HepG2 (cell line): Measurements from ENCODE around the gene CHD9NB. TPM values are rescaled to one million over a fixed set of nuclear protein-coding genes. Genes with fewer than 3 reads are reported as not detected.

Experiments
- ARID3A ChIP-seq: IDR thresholded peaks from 2 replicates; pipeline ENCODE4 v1.6.1; 2012; ENCODE audit warnings: low read depth, low read length, improper control_type of control experiment
- CCDC6 ChIP-seq: sonication (generic); formaldehyde crosslinking; IDR thresholded peaks from 2 replicates; pipeline ENCODE4 v1.8.1; 2022; ENCODE audit warnings: mild to moderate bottlenecking, missing genetic modification reagents, moderate library complexity
- CEBPB ChIP-seq: IDR thresholded peaks from 2 replicates; pipeline ENCODE4 v1.6.1; 2011; ENCODE audit warnings: low read depth, low read length, improper control_type of control experiment, borderline replicate concordance
- EED ChIP-seq: sonication (generic); formaldehyde crosslinking; IDR thresholded peaks from 2 replicates; pipeline ENCODE4 v1.5.0; 2020; ENCODE audit warnings: mild to moderate bottlenecking, missing genetic modification reagents
- GMEB2 ChIP-seq: IDR thresholded peaks from 2 replicates; pipeline ENCODE4 v1.6.1; 2016; ENCODE audit warnings: missing biosample characterization, missing genetic modification reagents, low read depth
- KAT8 ChIP-seq: IDR thresholded peaks from 2 replicates; pipeline ENCODE4 v1.6.1; 2016; ENCODE audit warnings: missing genetic modification reagents, missing compliant biosample characterization
- KLF16 ChIP-seq, 2 experiments: sonication (generic) in 1 of 2; formaldehyde crosslinking in 1 of 2; IDR thresholded peaks; 2 replicates each; pipeline versions ENCODE4 v1.6.1 to v1.8.0; 2016 to 2023; ENCODE audit warnings: missing genetic modification reagents in 2 of 2, missing compliant biosample characterization in 1 of 2
- MIXL1 ChIP-seq: IDR thresholded peaks from 2 replicates; pipeline ENCODE4 v1.6.1; 2016
- MXD3 ChIP-seq: IDR thresholded peaks from 2 replicates; pipeline ENCODE4 v1.6.1; 2016; ENCODE audit warnings: mild to moderate bottlenecking, missing biosample characterization, missing genetic modification reagents
- NFE2L1 ChIP-seq: sonication (generic); formaldehyde crosslinking; IDR thresholded peaks from 2 replicates; pipeline ENCODE4 v1.4.0; 2020; ENCODE audit warnings: missing genetic modification reagents, mild to moderate bottlenecking, borderline replicate concordance
- ZBTB46 ChIP-seq: sonication (generic); formaldehyde crosslinking; IDR thresholded peaks from 2 replicates; pipeline ENCODE4 v1.4.0; 2020; ENCODE audit warnings: mild to moderate bottlenecking, missing genetic modification reagents, borderline replicate concordance
- ZNF33B ChIP-seq: sonication (generic); formaldehyde crosslinking; IDR thresholded peaks from 2 replicates; pipeline ENCODE4 v1.5.1; 2020; ENCODE audit warnings: mild to moderate bottlenecking, missing genetic modification reagents
- ZNF547 ChIP-seq: sonication (generic); formaldehyde crosslinking; IDR thresholded peaks from 2 replicates; pipeline ENCODE4 v1.5.1; 2020; ENCODE audit warnings: mild to moderate bottlenecking, missing genetic modification reagents
- polyA plus RNA-seq, 8 experiments: library from polyadenylated mRNA; depleted of rRNA in 3 of 8; stranded (reverse) in 7 of 8; unstranded in 1 of 8; fragments of >200 nt; fragmentation: Illumina TruSeq in 4 of 8; extraction: Trizol in 4 of 8; gene quantifications; 2 replicates each; pipeline versions ENCODE4 v1.2.1 to v1.2.3, GENCODE V29; 2011 to 2016; ENCODE audit warnings: low read depth in 4 of 8, missing spikeins in 1 of 8, mixed read lengths in 1 of 8; ENCODE audit not compliant: insufficient read depth in 1 of 8
- total RNA-seq, 5 experiments: library from RNA; depleted of rRNA; stranded (reverse); fragments of >200 nt; fragmentation: Illumina TruSeq; extraction: Trizol; gene quantifications; 2 replicates each; pipeline ENCODE4 v1.2.3, GENCODE V29; 2016; ENCODE audit warnings: low read depth in 1 of 5
- TF ChIP-seq, protein P1 (sequence below), 2 experiments: IDR thresholded peaks; 2 replicates each; pipeline ENCODE4 v1.6.1; 2011 to 2012; ENCODE audit warnings: low read length in 2 of 2, borderline replicate concordance in 1 of 2, low read depth in 1 of 2, mild to moderate bottlenecking in 1 of 2, moderate library complexity in 1 of 2
- TF ChIP-seq, protein P2 (sequence below): sonication (generic); formaldehyde crosslinking; IDR thresholded peaks from 2 replicates; pipeline ENCODE4 v1.9.0; 2021; ENCODE audit warnings: missing genetic modification reagents, borderline replicate concordance

Gene CHD9NB
- total and polyA plus RNA-seq, 2 of the 13 experiments (the other 11 are each of a cell fraction or from before 2014, with no cell fraction given) = 0.17 to 0.18 TPM

DNA sequence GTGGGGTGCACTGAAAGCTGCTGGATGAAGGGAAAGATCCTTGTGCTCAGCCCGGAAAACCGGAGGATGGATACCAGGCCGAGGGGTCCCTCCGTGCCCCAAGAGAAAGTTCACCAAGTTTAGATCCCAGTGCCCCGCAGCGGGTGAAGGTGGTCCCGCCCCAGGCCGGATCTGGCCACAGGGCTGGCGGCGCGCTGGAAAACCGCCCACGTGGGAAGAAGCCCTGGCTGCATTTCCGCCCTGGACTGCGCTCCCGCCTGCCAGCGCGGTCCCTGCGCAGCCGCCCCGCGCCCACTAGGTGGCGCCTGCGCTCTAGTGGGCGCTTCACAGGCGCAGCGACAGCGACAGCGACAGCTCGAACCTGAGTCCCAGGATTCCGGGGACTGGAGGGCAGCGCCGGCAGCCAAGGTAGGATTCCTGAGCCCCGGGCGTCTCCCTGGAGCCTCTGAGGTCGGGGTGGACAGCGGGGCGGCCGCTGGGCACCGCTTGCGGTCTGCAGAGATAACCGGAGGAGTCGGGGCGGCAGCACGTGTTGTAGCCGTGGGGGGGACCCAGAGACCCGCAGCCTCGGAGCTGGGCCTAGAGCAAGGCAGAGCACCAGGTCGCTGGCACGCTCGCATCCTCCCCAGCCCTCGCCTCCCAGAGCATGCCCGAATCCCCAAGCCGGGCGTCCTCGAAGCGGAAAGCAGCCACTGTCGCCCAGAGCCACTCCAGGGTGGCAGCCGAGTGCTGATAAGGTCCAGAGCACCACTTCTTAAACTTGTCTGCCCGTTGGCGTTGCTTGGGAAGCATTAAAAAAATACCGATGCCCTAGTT, 2.2 kb upstream of the CHD9NB start, which contains the start of gene CHD9 (continued):
- peak; percentile 7; the same call in 1 of the 2 replicates for TF ChIP-seq ARID3A
- TF ChIP-seq CCDC6 (CRISPR knock-in tag) = peak; percentile 99
- TF ChIP-seq, protein P1, sequence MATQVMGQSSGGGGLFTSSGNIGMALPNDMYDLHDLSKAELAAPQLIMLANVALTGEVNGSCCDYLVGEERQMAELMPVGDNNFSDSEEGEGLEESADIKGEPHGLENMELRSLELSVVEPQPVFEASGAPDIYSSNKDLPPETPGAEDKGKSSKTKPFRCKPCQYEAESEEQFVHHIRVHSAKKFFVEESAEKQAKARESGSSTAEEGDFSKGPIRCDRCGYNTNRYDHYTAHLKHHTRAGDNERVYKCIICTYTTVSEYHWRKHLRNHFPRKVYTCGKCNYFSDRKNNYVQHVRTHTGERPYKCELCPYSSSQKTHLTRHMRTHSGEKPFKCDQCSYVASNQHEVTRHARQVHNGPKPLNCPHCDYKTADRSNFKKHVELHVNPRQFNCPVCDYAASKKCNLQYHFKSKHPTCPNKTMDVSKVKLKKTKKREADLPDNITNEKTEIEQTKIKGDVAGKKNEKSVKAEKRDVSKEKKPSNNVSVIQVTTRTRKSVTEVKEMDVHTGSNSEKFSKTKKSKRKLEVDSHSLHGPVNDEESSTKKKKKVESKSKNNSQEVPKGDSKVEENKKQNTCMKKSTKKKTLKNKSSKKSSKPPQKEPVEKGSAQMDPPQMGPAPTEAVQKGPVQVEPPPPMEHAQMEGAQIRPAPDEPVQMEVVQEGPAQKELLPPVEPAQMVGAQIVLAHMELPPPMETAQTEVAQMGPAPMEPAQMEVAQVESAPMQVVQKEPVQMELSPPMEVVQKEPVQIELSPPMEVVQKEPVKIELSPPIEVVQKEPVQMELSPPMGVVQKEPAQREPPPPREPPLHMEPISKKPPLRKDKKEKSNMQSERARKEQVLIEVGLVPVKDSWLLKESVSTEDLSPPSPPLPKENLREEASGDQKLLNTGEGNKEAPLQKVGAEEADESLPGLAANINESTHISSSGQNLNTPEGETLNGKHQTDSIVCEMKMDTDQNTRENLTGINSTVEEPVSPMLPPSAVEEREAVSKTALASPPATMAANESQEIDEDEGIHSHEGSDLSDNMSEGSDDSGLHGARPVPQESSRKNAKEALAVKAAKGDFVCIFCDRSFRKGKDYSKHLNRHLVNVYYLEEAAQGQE (IDR thresholded peaks at IDR 0.05; ENCODE audit: borderline replicate concordance in 1 of 2, low read depth in 1 of 2, low read length in 2 of 2) = peak in 1 of 2 experiments; percentile 44; a peak in 1 of 4 replicates
- peak; percentile 98 for TF ChIP-seq MXD3 (CRISPR knock-in tag)
- peak; percentile 99 for TF ChIP-seq ZNF547 (CRISPR knock-in tag)
- no peak for TF ChIP-seq CEBPB
- peak; percentile 94 for TF ChIP-seq KAT8 (CRISPR knock-in tag)
- TF ChIP-seq EED (CRISPR knock-in tag) = peak; percentile 79; the same call in 1 of the 2 replicates
- no peak; the same call in none of the 2 replicates for TF ChIP-seq ZBTB46 (CRISPR knock-in tag)
- TF ChIP-seq KLF16 (CRISPR knock-in tag; IDR thresholded peaks at IDR 0.05) = peak; percentile 79 to 96; a peak in 3 of 4 replicates
- TF ChIP-seq NFE2L1 (CRISPR knock-in tag) = peak; percentile 83; the same call in 1 of the 2 replicates
- peak; percentile 96 for TF ChIP-seq ZNF33B (CRISPR knock-in tag)
- TF ChIP-seq MIXL1 = peak; percentile 81
- TF ChIP-seq, protein P2, sequence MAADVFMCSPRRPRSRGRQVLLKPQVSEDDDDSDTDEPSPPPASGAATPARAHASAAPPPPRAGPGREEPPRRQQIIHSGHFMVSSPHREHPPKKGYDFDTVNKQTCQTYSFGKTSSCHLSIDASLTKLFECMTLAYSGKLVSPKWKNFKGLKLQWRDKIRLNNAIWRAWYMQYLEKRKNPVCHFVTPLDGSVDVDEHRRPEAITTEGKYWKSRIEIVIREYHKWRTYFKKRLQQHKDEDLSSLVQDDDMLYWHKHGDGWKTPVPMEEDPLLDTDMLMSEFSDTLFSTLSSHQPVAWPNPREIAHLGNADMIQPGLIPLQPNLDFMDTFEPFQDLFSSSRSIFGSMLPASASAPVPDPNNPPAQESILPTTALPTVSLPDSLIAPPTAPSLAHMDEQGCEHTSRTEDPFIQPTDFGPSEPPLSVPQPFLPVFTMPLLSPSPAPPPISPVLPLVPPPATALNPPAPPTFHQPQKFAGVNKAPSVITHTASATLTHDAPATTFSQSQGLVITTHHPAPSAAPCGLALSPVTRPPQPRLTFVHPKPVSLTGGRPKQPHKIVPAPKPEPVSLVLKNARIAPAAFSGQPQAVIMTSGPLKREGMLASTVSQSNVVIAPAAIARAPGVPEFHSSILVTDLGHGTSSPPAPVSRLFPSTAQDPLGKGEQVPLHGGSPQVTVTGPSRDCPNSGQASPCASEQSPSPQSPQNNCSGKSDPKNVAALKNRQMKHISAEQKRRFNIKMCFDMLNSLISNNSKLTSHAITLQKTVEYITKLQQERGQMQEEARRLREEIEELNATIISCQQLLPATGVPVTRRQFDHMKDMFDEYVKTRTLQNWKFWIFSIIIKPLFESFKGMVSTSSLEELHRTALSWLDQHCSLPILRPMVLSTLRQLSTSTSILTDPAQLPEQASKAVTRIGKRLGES (CRISPR knock-in tag) = no peak
- no peak for TF ChIP-seq GMEB2
